GM12875 (cell line): Measurements from ENCODE around the gene GPA33.
A peak's percentile ranks its signal among the peaks of the same experiment; 100 is the strongest.

Experiments used
- H3K4me3 ChIP-seq: one replicate; pipeline ENCODE4 v1.5.1; 2011; ENCODE audit warnings: low read depth, low read length, control low read depth
- TF ChIP-seq, protein P1 (sequence below): IDR thresholded peaks from 2 replicates; pipeline ENCODE4 v1.5.1; 2011; ENCODE audit warnings: low read depth, mild to moderate bottlenecking, control low read depth, inconsistent platforms, low read length, moderate library complexity, borderline replicate concordance; ENCODE audit not compliant: insufficient read depth

The GPA33 gene

DNA sequence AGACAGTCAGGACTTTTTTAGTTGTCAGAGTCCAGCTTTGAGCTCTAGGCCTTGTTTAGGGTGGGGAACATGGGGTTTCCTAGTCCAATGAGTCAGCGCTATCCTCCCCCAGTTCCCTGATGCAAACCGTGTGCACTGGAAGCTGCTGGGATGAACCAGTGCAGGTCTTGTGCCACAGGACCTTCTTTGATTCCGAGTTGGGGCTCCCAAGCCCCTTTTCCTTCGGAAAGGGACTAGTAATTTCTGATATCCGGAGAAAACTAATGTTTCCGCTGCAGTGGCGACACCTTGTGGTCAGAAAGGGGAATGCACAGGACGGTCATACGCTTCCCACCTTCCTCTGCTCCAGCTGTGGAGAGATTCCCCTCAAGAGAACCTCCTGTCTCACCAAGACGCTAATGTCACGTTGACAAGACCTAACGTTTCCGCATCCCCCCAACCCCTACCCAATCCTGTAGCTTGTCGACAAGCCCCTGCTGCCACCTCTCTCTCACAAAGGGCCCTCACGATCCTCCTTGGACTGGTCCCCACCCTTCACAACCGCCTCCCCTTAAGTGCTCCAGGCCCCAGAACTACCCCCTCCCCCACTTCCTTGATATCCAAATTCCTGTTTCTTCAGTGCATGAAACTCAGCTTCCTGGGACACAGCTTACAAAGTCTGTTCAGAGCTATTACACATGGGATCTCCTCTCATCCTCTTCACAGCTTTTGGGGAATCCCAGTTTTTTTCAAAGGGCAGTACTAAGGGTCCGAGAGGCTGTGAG, 30.9 kb downstream of the GPA33 start:
- no peak overlapping the region for H3K4me3 ChIP-seq
- TF ChIP-seq, protein P1, sequence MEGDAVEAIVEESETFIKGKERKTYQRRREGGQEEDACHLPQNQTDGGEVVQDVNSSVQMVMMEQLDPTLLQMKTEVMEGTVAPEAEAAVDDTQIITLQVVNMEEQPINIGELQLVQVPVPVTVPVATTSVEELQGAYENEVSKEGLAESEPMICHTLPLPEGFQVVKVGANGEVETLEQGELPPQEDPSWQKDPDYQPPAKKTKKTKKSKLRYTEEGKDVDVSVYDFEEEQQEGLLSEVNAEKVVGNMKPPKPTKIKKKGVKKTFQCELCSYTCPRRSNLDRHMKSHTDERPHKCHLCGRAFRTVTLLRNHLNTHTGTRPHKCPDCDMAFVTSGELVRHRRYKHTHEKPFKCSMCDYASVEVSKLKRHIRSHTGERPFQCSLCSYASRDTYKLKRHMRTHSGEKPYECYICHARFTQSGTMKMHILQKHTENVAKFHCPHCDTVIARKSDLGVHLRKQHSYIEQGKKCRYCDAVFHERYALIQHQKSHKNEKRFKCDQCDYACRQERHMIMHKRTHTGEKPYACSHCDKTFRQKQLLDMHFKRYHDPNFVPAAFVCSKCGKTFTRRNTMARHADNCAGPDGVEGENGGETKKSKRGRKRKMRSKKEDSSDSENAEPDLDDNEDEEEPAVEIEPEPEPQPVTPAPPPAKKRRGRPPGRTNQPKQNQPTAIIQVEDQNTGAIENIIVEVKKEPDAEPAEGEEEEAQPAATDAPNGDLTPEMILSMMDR = peak; percentile 87

DNA sequence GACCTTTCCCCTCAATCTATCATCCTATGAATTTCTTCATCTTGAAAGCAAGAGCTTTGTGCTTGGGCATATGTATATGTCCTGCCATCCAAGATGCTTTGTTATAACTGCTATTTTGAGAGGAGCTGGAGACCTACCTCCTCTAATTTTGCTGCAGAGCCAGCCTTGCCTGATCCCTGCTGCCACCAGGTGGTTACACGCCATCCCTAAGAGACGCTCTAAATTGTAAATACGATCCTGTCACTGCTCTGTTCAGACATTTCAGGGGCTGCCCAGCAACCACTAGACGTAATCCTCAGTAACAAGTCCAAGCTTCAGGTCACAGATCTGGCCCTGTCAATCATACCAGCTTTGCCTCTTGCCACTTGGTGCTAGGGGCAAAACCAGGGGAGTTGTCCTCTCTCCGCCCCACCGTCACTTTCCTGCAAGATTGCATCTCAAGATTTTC, 32.9 kb downstream of the GPA33 start:
- H3K4me3 ChIP-seq = no peak overlapping the region
- TF ChIP-seq, protein P1 = peak; percentile 65

GRCh38 chr1:167056529-167057231, 33.5 kb downstream of the GPA33 start:
- no peak overlapping the region for H3K4me3 ChIP-seq
- TF ChIP-seq, protein P1 = no peak

GRCh38 chr1:167054946-167055630, 35.1 kb downstream of the GPA33 start:
- no peak overlapping the region for H3K4me3 ChIP-seq
- TF ChIP-seq, protein P1 = no peak

GRCh38 chr1:167054531-167054930, 35.6 kb downstream of the GPA33 start:
- TF ChIP-seq, protein P1 = no peak
- no peak overlapping the region for H3K4me3 ChIP-seq

DNA sequence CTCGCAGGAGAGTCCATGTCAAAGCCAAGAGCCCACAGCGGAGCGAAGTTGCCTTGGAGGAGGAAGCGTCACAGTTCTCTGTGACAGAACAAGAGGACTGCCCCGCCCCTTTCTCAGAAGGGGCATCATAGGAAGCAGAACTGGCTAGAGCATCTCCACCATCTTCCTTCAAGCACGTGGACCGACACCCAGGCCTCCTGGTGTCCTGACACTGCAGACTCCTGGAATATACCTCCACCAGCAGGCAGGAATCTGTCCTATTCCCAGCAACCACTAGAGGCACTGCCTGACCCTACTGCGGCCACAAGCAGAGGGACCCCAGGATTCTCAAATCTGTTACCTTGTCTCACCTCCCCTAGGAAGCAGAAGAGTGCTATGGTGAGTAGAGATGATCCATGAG, 37.8 kb downstream of the GPA33 start:
- TF ChIP-seq, protein P1 = peak; percentile 51; the same call in 1 of the 2 replicates

More for the DNA sequence above, 37.8 kb downstream of the GPA33 start:
- no peak overlapping the region for H3K4me3 ChIP-seq
